GM12873 (cell line): ENCODE data around the gene ZNF625.

ENCODE experiments used
- TF ChIP-seq, protein P1 (sequence below): IDR thresholded peaks from 2 replicates; pipeline ENCODE4 v1.5.1; 2012; ENCODE audit warnings: low read depth, mild to moderate bottlenecking, moderate library complexity, low read length, control low read depth; ENCODE audit not compliant: insufficient read depth; ENCODE audit errors: missing control alignments

Gene ZNF625

DNA sequence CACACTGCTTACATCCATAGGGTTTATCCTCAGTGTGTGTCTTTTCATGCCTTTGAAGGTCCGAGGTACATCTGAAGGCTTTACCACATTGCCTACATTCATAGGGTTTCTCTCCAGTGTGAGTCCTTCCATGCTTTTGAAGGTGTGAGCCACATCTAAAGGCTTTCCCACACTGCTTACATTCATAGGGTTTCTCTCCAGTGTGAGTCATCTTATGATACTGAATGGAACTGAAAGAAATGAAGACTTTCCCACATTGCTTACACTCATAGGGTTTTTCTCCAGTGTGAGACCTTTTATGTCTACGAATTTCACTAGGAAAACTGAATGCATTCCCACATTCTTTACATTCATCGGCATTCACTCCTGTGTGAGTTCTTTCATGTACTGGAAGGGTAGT is 23.5 kb downstream of the ZNF625 start:
- TF ChIP-seq, protein P1, sequence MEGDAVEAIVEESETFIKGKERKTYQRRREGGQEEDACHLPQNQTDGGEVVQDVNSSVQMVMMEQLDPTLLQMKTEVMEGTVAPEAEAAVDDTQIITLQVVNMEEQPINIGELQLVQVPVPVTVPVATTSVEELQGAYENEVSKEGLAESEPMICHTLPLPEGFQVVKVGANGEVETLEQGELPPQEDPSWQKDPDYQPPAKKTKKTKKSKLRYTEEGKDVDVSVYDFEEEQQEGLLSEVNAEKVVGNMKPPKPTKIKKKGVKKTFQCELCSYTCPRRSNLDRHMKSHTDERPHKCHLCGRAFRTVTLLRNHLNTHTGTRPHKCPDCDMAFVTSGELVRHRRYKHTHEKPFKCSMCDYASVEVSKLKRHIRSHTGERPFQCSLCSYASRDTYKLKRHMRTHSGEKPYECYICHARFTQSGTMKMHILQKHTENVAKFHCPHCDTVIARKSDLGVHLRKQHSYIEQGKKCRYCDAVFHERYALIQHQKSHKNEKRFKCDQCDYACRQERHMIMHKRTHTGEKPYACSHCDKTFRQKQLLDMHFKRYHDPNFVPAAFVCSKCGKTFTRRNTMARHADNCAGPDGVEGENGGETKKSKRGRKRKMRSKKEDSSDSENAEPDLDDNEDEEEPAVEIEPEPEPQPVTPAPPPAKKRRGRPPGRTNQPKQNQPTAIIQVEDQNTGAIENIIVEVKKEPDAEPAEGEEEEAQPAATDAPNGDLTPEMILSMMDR: no peak

DNA sequence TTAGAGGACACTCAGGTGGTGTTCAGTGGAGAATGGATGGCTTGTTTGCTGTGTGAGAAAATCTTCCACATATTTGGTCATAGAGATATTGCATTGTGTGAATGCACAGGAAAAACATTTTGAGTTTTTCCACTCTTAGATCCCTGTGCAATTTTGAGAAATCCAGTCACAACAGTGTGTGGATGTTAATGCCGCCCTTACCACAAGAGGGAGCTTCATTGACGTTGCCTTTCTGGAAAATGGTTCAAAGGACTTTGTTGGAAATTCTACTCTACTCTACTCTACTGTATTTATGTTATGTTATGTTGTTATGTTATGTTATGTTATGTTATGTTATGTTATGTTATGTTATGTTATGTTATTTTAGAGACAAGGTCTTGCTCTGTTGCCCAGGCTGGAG is 29.8 kb downstream of the ZNF625 start:
- TF ChIP-seq, protein P1: peak; percentile 54

DNA sequence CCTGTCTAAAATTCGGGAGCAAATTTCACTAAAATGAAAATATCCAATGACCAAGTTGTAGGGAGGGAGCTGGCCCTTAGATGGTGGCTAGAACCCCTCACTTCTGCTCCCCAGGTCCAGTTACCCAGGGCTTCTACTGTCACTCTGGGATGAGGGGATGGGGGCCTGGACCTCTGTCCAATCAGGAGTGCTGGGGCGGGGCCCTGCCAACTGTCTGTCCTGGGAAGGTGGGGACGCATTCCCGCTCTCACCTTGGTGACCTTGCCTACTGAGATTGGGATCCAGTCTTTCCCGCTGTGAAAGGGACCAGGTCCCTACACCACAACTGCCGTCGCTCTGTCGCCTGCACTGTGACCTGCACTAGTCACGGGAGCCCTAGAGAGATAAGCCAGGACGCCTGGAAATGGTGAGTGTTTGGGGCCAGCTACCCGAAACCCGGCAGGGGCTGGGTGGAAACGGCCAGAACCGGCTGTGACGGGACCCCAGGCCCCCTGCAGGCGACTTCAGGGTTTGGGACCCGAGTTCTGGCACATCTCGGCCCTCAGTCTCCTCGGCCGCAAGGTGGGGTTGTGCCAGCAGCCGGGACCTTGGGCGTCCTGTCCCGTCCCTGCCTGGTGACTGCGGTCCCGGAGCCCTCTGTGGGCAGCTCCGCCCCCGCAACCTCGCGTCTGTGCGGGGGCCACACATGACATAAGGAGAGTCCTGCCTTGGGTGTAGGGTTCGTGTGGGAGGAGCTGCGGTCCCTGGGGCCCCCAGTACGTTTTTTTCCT is 39.1 kb downstream of the ZNF625 start:
- TF ChIP-seq, protein P1: no peak

DNA sequence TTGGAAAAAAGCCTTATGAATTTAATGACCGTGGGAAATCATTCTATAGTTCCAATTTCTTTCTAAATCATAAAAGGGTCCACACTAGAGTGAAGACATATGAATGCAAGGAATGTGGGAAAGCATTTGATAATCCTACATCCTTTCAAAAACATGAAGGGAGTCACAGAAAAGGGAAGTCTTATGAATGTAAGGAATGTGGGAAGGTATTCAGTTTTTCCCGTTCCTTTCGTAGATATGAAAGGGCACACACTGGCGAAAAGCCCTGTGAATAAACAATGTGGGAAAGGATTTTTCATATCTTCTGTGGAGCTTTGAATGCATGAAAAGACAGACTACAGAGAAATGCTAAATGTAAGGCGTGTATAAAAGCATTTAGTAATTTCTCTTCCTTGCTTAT is 43.4 kb downstream of the ZNF625 start:
- TF ChIP-seq, protein P1: no peak

DNA sequence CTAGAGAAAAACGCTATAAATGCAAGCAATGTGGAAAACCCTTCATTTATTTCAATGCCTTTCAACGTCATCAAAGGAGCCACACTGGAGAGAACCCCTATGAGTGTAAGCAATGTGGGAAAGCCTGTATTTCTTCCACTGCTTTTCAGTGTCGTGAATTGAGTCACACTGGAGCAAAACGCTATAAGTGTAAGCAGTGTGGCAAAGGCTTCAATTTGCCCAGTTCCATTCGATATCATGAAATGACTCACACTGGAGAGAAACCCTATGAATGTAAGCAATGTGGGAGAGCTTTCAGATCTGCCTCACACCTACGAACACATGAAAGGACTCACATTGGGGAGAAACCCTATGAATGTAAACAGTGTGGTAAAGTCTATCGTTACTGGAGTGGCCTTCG is 43.8 kb downstream of the ZNF625 start:
- TF ChIP-seq, protein P1: no peak

DNA sequence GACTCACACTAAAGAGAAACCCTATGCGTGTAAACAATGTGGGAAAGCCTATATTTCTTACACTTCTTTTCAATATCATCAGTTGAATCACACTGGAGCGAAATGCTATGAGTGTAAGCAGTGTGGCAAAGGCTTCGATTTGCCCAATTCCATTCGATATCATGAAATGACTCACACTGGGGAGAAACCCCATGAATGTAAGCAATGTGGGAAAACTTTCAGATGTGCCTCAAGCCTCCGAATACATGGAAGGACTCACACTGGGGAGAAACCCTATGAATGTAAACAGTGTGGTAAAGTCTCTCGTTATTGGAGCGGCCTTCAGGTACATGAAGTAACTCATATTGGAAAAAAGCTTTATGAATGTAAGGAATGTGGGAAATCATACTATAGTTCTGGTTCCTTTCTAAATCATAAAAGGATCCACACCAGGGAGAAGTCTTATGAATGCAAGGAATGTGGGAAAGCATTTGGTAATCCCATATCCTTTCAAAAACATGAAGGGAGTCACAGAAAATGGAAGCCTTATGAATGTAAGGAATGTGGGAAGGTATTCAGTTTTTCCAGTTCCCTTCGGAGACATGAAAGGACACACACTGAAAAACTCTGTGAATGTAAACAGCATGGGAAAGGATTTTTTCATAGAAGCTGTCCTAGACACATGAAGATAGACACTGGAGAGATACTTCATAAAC is 44.4 kb downstream of the ZNF625 start:
- TF ChIP-seq, protein P1: no peak

DNA sequence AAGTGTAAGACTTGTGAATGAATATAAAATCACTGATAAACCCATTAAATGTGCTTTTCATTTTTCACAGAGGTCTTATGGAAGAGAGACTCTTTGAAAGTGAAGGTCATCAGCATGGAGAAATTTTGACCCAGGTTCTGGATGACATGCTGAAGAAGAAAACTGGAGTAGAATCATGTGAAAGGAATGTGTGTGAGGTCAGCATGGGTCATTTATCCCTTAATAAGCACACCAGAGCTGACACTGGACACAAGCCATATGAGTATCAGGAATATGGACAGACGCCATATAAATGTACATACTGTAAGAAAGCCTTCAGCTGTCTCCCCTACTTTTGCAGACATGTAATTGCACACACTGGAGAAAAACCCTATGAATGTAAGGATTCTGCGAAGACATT is 45.4 kb downstream of the ZNF625 start:
- TF ChIP-seq, protein P1: no peak
